HepG2 (cell line): Measurements from ENCODE around the gene ABHD1. TPM values are rescaled to one million over a fixed set of nuclear protein-coding genes. Genes with fewer than 3 reads are reported as not detected.

Source experiments
- CREB1 ChIP-seq, 2 experiments: fragments of 450-650 bp in 1 of 2; IDR thresholded peaks; 2 replicates each; pipeline ENCODE4 v1.6.1; 2016 to 2017; ENCODE audit warnings: control low read depth in 1 of 2, mild to moderate bottlenecking in 1 of 2, missing compliant biosample characterization in 1 of 2, missing genetic modification characterization in 1 of 2
- HMG20B ChIP-seq: conservative IDR thresholded peaks from 2 replicates; pipeline ENCODE4 v1.6.1; 2016; ENCODE audit warnings: missing genetic modification reagents, missing compliant biosample characterization
- IKZF5 ChIP-seq: IDR thresholded peaks from 2 replicates; pipeline ENCODE4 v1.6.1; 2018; ENCODE audit warnings: missing genetic modification reagents, mild to moderate bottlenecking, missing compliant biosample characterization
- NFATC3 ChIP-seq: sonication (generic); formaldehyde crosslinking; IDR thresholded peaks from 2 replicates; pipeline ENCODE4 v1.5.1; 2020; ENCODE audit warnings: mild to moderate bottlenecking, missing genetic modification reagents
- REL ChIP-seq: sonication (generic); formaldehyde crosslinking; conservative IDR thresholded peaks from 2 replicates; pipeline ENCODE4 v1.8.0; 2022; ENCODE audit warnings: mild to moderate bottlenecking, missing genetic modification reagents, moderate library complexity
- SP4 ChIP-seq: sonication (generic); formaldehyde crosslinking; IDR thresholded peaks from 2 replicates; pipeline ENCODE4 v1.8.1; 2023; ENCODE audit warnings: mild to moderate bottlenecking, missing genetic modification reagents
- SYNCRIP ChIP-seq: fragments of 200-400 bp; formaldehyde crosslinking; IDR thresholded peaks from 2 replicates; pipeline ENCODE4 v1.6.1; 2018; ENCODE audit warnings: mild to moderate bottlenecking, low read depth, low read length; ENCODE audit not compliant: insufficient read depth
- ZNF160 ChIP-seq: sonication (generic); formaldehyde crosslinking; IDR thresholded peaks from 2 replicates; pipeline ENCODE4 v1.8.0; 2022; ENCODE audit warnings: mild to moderate bottlenecking, inconsistent platforms, missing genetic modification reagents
- ZNF546 ChIP-seq: sonication (generic); formaldehyde crosslinking; conservative IDR thresholded peaks from 2 replicates; pipeline ENCODE4 v1.8.1; 2023; ENCODE audit warnings: mild to moderate bottlenecking, missing genetic modification reagents
- ZNF550 ChIP-seq: sonication (generic); formaldehyde crosslinking; IDR thresholded peaks from 2 replicates; pipeline ENCODE4 v1.4.0; 2020; ENCODE audit warnings: mild to moderate bottlenecking, missing genetic modification reagents, borderline replicate concordance
- ZNF598 ChIP-seq: sonication (generic); formaldehyde crosslinking; IDR thresholded peaks from 2 replicates; pipeline ENCODE4 v1.5.1; 2020; ENCODE audit warnings: mild to moderate bottlenecking, missing genetic modification reagents, borderline replicate concordance
- ZNF678 ChIP-seq: sonication (generic); formaldehyde crosslinking; IDR thresholded peaks from 2 replicates; pipeline ENCODE4 v1.4.0; 2020; ENCODE audit warnings: mild to moderate bottlenecking, missing genetic modification reagents
- ZNF761 ChIP-seq: sonication (generic); formaldehyde crosslinking; conservative IDR thresholded peaks from 2 replicates; pipeline ENCODE4 v1.4.0; 2020; ENCODE audit warnings: mild to moderate bottlenecking, missing genetic modification reagents
- ZNF790 ChIP-seq: sonication (generic); formaldehyde crosslinking; IDR thresholded peaks from 2 replicates; pipeline ENCODE4 v1.8.0; 2022; ENCODE audit warnings: missing genetic modification reagents, mild to moderate bottlenecking, borderline replicate concordance
- ZNF816 ChIP-seq: sonication (generic); formaldehyde crosslinking; IDR thresholded peaks from 2 replicates; pipeline ENCODE4 v1.8.0; 2022; ENCODE audit warnings: missing genetic modification reagents, mild to moderate bottlenecking, borderline replicate concordance
- polyA plus RNA-seq, 8 experiments: library from polyadenylated mRNA; depleted of rRNA in 3 of 8; stranded (reverse) in 7 of 8; unstranded in 1 of 8; fragments of >200 nt; fragmentation: Illumina TruSeq in 4 of 8; extraction: Trizol in 4 of 8; gene quantifications; 2 replicates each; pipeline versions ENCODE4 v1.2.1 to v1.2.3, GENCODE V29; 2011 to 2016; ENCODE audit warnings: low read depth in 4 of 8, missing spikeins in 1 of 8, mixed read lengths in 1 of 8; ENCODE audit not compliant: insufficient read depth in 1 of 8
- total RNA-seq, 5 experiments: library from RNA; depleted of rRNA; stranded (reverse); fragments of >200 nt; fragmentation: Illumina TruSeq; extraction: Trizol; gene quantifications; 2 replicates each; pipeline ENCODE4 v1.2.3, GENCODE V29; 2016; ENCODE audit warnings: low read depth in 1 of 5
- TF ChIP-seq, protein P1 (sequence below): sonication (generic); formaldehyde crosslinking; conservative IDR thresholded peaks from 2 replicates; pipeline ENCODE4 v1.4.0; 2020; ENCODE audit warnings: missing genetic modification reagents
- TF ChIP-seq, protein P2 (sequence below): sonication (generic); formaldehyde crosslinking; IDR thresholded peaks from 2 replicates; pipeline ENCODE4 v1.8.1; 2022; ENCODE audit warnings: low read depth, mild to moderate bottlenecking, missing genetic modification reagents
- TF ChIP-seq, protein P3 (sequence below): sonication (generic); formaldehyde crosslinking; IDR thresholded peaks from 2 replicates; pipeline ENCODE4 v1.4.0; 2020; ENCODE audit warnings: missing genetic modification reagents; ENCODE audit errors: not compliant biosample characterization
- TF ChIP-seq, protein P4 (sequence below): sonication (generic); formaldehyde crosslinking; IDR thresholded peaks from 2 replicates; pipeline ENCODE4 v1.8.0; 2022; ENCODE audit warnings: mild to moderate bottlenecking, missing genetic modification reagents; ENCODE audit not compliant: insufficient replicate concordance

Gene ABHD1
- total and polyA plus RNA-seq, 2 of the 13 experiments (the other 11 are each of a cell fraction or from before 2014, with no cell fraction given), result 0.04 to 0.81 TPM

- TF ChIP-seq ZNF598 (CRISPR knock-in tag) (no peak), ZNF546 (peak; percentile 22; the same call in 1 of the 2 replicates), ZNF550 (CRISPR knock-in tag) (no peak), REL (CRISPR knock-in tag) (0 out of 2 replicates have a peak, but pooled peaks have one; percentile 91), ZNF816 (0 out of 2 replicates have a peak, but pooled peaks have one; percentile 13), SP4 (peak; percentile 87), NFATC3 (no peak), ZNF790 (no peak), CREB1 (IDR thresholded peaks at IDR 0.05) (peak; percentile 62; the same call in 1 of the 2 replicates), CREB1 (CRISPR knock-in tag; IDR thresholded peaks at IDR 0.05) (no peak), IKZF5 (CRISPR knock-in tag) (peak; percentile 54; the same call in 1 of the 2 replicates), ZNF761 (CRISPR knock-in tag) (0 out of 2 replicates have a peak, but pooled peaks have one; percentile 54), ZNF678 (CRISPR knock-in tag) (no peak; the same call in 1 of the 2 replicates), SYNCRIP (no peak), ZNF160 (CRISPR knock-in tag) (peak; percentile 8; the same call in 1 of the 2 replicates), HMG20B (no peak)
- TF ChIP-seq, protein P1, sequence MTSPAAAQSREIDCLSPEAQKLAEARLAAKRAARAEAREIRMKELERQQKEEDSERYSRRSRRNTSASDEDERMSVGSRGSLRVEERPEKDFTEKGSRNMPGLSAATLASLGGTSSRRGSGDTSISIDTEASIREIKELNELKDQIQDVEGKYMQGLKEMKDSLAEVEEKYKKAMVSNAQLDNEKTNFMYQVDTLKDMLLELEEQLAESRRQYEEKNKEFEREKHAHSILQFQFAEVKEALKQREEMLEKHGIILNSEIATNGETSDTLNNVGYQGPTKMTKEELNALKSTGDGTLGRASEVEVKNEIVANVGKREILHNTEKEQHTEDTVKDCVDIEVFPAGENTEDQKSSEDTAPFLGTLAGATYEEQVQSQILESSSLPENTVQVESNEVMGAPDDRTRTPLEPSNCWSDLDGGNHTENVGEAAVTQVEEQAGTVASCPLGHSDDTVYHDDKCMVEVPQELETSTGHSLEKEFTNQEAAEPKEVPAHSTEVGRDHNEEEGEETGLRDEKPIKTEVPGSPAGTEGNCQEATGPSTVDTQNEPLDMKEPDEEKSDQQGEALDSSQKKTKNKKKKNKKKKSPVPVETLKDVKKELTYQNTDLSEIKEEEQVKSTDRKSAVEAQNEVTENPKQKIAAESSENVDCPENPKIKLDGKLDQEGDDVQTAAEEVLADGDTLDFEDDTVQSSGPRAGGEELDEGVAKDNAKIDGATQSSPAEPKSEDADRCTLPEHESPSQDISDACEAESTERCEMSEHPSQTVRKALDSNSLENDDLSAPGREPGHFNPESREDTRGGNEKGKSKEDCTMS (CRISPR knock-in tag), result no peak
- TF ChIP-seq, protein P2, sequence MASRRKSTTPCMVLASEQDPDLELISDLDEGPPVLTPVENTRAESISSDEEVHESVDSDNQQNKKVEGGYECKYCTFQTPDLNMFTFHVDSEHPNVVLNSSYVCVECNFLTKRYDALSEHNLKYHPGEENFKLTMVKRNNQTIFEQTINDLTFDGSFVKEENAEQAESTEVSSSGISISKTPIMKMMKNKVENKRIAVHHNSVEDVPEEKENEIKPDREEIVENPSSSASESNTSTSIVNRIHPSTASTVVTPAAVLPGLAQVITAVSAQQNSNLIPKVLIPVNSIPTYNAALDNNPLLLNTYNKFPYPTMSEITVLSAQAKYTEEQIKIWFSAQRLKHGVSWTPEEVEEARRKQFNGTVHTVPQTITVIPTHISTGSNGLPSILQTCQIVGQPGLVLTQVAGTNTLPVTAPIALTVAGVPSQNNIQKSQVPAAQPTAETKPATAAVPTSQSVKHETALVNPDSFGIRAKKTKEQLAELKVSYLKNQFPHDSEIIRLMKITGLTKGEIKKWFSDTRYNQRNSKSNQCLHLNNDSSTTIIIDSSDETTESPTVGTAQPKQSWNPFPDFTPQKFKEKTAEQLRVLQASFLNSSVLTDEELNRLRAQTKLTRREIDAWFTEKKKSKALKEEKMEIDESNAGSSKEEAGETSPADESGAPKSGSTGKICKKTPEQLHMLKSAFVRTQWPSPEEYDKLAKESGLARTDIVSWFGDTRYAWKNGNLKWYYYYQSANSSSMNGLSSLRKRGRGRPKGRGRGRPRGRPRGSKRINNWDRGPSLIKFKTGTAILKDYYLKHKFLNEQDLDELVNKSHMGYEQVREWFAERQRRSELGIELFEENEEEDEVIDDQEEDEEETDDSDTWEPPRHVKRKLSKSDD (CRISPR knock-in tag), result peak; percentile 85
- TF ChIP-seq, protein P3, sequence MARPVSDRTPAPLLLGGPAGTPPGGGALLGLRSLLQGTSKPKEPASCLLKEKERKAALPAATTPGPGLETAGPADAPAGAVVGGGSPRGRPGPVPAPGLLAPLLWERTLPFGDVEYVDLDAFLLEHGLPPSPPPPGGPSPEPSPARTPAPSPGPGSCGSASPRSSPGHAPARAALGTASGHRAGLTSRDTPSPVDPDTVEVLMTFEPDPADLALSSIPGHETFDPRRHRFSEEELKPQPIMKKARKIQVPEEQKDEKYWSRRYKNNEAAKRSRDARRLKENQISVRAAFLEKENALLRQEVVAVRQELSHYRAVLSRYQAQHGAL (CRISPR knock-in tag), result no peak
- TF ChIP-seq, protein P4, sequence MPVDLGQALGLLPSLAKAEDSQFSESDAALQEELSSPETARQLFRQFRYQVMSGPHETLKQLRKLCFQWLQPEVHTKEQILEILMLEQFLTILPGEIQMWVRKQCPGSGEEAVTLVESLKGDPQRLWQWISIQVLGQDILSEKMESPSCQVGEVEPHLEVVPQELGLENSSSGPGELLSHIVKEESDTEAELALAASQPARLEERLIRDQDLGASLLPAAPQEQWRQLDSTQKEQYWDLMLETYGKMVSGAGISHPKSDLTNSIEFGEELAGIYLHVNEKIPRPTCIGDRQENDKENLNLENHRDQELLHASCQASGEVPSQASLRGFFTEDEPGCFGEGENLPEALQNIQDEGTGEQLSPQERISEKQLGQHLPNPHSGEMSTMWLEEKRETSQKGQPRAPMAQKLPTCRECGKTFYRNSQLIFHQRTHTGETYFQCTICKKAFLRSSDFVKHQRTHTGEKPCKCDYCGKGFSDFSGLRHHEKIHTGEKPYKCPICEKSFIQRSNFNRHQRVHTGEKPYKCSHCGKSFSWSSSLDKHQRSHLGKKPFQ (CRISPR knock-in tag), result peak; percentile 88
These were observed 37.4 kb upstream of the ABHD1 start (continued) for GRCh38 chr2:27086090-27086723.
